Thyroid gland (tissue), 4 donors: ENCODE data around the gene SPON1. TPM values are rescaled to one million over a fixed set of nuclear protein-coding genes. Genes with fewer than 3 reads are reported as not detected.
A peak's percentile ranks its signal among the peaks of the same experiment; 100 is the strongest.

ENCODE experiments used
- DNase-seq, 2 donors: peaks; one replicate each; pipeline ENCODE4 v3.0.0-alpha.2; 2019
- H3K27ac ChIP-seq, 3 donors: fragments of 200-600 bp; sonication (generic); 1 replicate in 2 of 3; 2 replicates in 1 of 3; pipeline ENCODE4 v1.5.1; 2016 to 2019; ENCODE audit warnings: mild to moderate bottlenecking in 1 of 3, moderate library complexity in 1 of 3
- H3K27me3 ChIP-seq: fragments of 200-600 bp; sonication (generic); one replicate; pipeline ENCODE4 v1.5.1; 2019
- H3K36me3 ChIP-seq, 2 donors: fragments of 200-600 bp; sonication (generic); one replicate each; pipeline ENCODE4 v1.5.1; 2016 to 2019
- H3K4me1 ChIP-seq, 2 donors: fragments of 200-600 bp; sonication (generic); one replicate each; pipeline ENCODE4 v1.5.1; 2017 to 2019
- H3K4me3 ChIP-seq, 3 donors: fragments of 200-600 bp; sonication (generic); replicated peaks in 1 of 3; 1 replicate in 2 of 3; 2 replicates in 1 of 3; pipeline ENCODE4 v1.5.1; 2016; ENCODE audit warnings: mild to moderate bottlenecking in 1 of 3
- H3K9me3 ChIP-seq: fragments of 200-600 bp; sonication (generic); one replicate; pipeline ENCODE4 v1.5.1; 2017
- CTCF ChIP-seq, 6 experiments: fragments of 200-600 bp in 3 of 6; fragments of 450-650 bp in 3 of 6; sonication (generic) in 3 of 6; IDR thresholded peaks; one replicate each; pipeline ENCODE4 v1.5.1; 2016 to 2019; ENCODE audit warnings: antibody characterized with exemption in 6 of 6, mild to moderate bottlenecking in 2 of 6, inconsistent platforms in 1 of 6, moderate library complexity in 1 of 6
- POLR2A ChIP-seq, 2 donors: fragments of 450-650 bp; IDR thresholded peaks; one replicate each; pipeline ENCODE4 v1.6.1; 2017; ENCODE audit warnings: antibody characterized with exemption in 2 of 2, mild to moderate bottlenecking in 2 of 2, moderate library complexity in 1 of 2
- WGBS, 2 donors: methylation state at CpG; one replicate each; pipeline ENCODE4 v1.1.5; 2017; 5-methylcytosine and 5-hydroxymethylcytosine counted together
- intact Hi-C: fragments of 100-400 bp; cut with DNase I; formaldehyde crosslinking; loops from one replicate; pipeline ENCODE4 v1.15.1; 2023
- total RNA-seq, 4 donors: library from RNA; depleted of rRNA; stranded (reverse); fragments of >200 nt; gene quantifications; one replicate each; pipeline ENCODE4 v1.2.3, GENCODE V29; 2016

The SPON1 gene
- total RNA-seq, 4 donors from 2014 or later, result 7.3 to 14.9 (median 10.9) TPM

- DNase-seq, result no peak
- Histone ChIP-seq H3K4me1 (no peaks in the 10 kb centered on the region), H3K27ac (no peak overlapping the region), H3K9me3 (no peaks in the 10 kb centered on the region), H3K27me3 (no peaks in the 10 kb centered on the region), H3K4me3 (no peak overlapping the region), H3K36me3 (no peaks in the 10 kb centered on the region)
- no peak for TF ChIP-seq POLR2A (IDR thresholded peaks at IDR 0.05)
- TF ChIP-seq CTCF (IDR thresholded peaks at IDR 0.05), result peak in 2 of 6 experiments; percentile 8 to 24
- 52 to 55% methylated on average over 6 of the region's 6 CpGs for WGBS, 2 donors
- intact Hi-C loops, result no loop called here
Observed at GRCh38 chr11:14232652-14233051, 270.1 kb downstream of the SPON1 start.

GRCh38 chr11:14234446-14234845 lies 271.9 kb downstream of the SPON1 start:
- Histone ChIP-seq H3K4me3 (no peak overlapping the region), H3K27ac (no peak overlapping the region), H3K27me3 (no peaks in the 10 kb centered on the region), H3K4me1 (no peaks in the 10 kb centered on the region), H3K9me3 (no peaks in the 10 kb centered on the region), H3K36me3 (no peaks in the 10 kb centered on the region)
- TF ChIP-seq CTCF (IDR thresholded peaks at IDR 0.05) (no peak), POLR2A (IDR thresholded peaks at IDR 0.05) (no peak)
- intact Hi-C loops, result no loop called here
- DNase-seq, result no peak
- 65 to 79% methylated on average over 6 of the region's 6 CpGs for WGBS, 2 donors

DNA sequence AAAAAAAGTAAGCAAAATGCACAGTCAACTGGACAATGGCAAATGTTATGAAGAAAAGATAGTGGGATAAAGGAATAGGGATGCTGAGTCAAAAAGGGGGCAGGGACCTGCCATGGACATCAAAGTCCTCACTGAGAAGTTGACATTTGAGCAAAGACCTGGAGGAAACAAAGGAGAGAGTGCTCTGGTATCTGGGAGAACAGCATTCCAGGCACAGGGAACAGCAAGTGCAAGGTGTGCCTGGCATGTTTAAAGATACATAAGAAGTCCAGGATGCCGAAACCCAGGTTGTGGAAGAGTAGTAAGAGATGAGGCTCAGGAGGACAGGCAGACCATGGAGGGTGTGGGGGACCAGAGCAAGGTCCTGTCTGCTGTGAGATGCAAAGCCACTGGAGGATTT lies 273.2 kb downstream of the SPON1 start:
- no peak for TF ChIP-seq CTCF (IDR thresholded peaks at IDR 0.05)
- no peak for TF ChIP-seq POLR2A (IDR thresholded peaks at IDR 0.05)
- no peak for DNase-seq
- Histone ChIP-seq H3K27ac (no peak overlapping the region), H3K4me1 (no peaks in the 10 kb centered on the region), H3K27me3 (no peaks in the 10 kb centered on the region), H3K9me3 (no peaks in the 10 kb centered on the region), H3K4me3 (no peak overlapping the region), H3K36me3 (no peaks in the 10 kb centered on the region)
- WGBS, 2 donors, result 85 to 90% methylated on average over 1 of the region's 1 CpG
- intact Hi-C loops, result no loop called here

GRCh38 chr11:14237444-14237961 lies 275.0 kb downstream of the SPON1 start:
- Histone ChIP-seq H3K27me3 (no peaks in the 10 kb centered on the region), H3K36me3 (no peaks in the 10 kb centered on the region), H3K4me3 (no peak overlapping the region), H3K4me1 (no peaks in the 10 kb centered on the region), H3K27ac (no peak overlapping the region), H3K9me3 (no peaks in the 10 kb centered on the region)
- TF ChIP-seq POLR2A (IDR thresholded peaks at IDR 0.05), result no peak
- no peak for TF ChIP-seq CTCF (IDR thresholded peaks at IDR 0.05)
- no peak for DNase-seq
- 75 to 78% methylated on average over 7 to 9 of the region's 9 CpGs for WGBS, 2 donors
- intact Hi-C loops, result no loop called here

- Histone ChIP-seq H3K36me3 (no peaks in the 10 kb centered on the region), H3K4me3 (no peak overlapping the region), H3K27me3 (no peaks in the 10 kb centered on the region), H3K4me1 (no peaks in the 10 kb centered on the region), H3K27ac (no peak overlapping the region), H3K9me3 (no peaks in the 10 kb centered on the region)
- intact Hi-C loops, result loop anchor here (10.0 kb wide), 1 partner anchor 465 kb away; no protein-coding TSS in a partner anchor
- TF ChIP-seq POLR2A (IDR thresholded peaks at IDR 0.05), result no peak
- no peak for TF ChIP-seq CTCF (IDR thresholded peaks at IDR 0.05)
- DNase-seq, result no peak
Observed at GRCh38 chr11:14240221-14240620, 277.7 kb downstream of the SPON1 start.
